Measurements from ENCODE around the gene ELAVL3.
"Not testable (repeated sequence)": the region's sequence is repeated elsewhere in the genome, so short reads cannot be mapped to it uniquely, and the experiment has no call there.

ELAVL3 gene

DNA sequence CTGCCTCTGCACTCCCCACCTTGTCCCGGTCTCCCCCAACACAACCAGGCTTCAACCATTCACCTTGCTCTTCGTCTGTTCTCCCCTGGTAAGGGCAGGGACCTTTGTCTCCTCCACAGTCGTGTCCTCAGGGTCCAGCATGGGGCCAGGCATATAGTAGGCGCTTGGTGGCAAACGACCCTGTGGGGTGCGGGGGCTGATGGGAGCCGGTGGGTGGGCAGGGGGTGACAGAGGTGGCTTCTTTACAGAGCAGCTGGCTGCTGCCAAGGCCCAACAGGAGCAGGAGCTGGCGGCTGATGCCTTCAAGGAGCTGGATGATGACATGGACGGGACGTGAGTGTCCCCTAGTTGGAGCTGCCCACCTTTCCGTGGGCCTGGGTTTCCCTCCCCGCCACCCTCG lies 35.7 kb downstream of the ELAVL3 start:
- no peak for DNase-seq (ENCODE audit: extremely low spot score)
- TF ChIP-seq, protein P1, sequence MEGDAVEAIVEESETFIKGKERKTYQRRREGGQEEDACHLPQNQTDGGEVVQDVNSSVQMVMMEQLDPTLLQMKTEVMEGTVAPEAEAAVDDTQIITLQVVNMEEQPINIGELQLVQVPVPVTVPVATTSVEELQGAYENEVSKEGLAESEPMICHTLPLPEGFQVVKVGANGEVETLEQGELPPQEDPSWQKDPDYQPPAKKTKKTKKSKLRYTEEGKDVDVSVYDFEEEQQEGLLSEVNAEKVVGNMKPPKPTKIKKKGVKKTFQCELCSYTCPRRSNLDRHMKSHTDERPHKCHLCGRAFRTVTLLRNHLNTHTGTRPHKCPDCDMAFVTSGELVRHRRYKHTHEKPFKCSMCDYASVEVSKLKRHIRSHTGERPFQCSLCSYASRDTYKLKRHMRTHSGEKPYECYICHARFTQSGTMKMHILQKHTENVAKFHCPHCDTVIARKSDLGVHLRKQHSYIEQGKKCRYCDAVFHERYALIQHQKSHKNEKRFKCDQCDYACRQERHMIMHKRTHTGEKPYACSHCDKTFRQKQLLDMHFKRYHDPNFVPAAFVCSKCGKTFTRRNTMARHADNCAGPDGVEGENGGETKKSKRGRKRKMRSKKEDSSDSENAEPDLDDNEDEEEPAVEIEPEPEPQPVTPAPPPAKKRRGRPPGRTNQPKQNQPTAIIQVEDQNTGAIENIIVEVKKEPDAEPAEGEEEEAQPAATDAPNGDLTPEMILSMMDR (IDR thresholded peaks at IDR 0.05; ENCODE audit: control extremely low read depth, extremely low read depth, low read depth, missing control alignments): no peak
- ChIA-PET POLR2A (interaction anchor here (0.9 kb wide), 1 partner anchor 165 kb away, joined by 3 read pairs; no protein-coding TSS in a partner anchor), CTCF (interaction anchor here (1.1 to 3.7 kb wide), 6 partner anchors 10 to 307 kb away, joined by 4 to 19 read pairs (median 6); partner anchors contain the start of genes ODAD3 and PRKCSH)

DNA sequence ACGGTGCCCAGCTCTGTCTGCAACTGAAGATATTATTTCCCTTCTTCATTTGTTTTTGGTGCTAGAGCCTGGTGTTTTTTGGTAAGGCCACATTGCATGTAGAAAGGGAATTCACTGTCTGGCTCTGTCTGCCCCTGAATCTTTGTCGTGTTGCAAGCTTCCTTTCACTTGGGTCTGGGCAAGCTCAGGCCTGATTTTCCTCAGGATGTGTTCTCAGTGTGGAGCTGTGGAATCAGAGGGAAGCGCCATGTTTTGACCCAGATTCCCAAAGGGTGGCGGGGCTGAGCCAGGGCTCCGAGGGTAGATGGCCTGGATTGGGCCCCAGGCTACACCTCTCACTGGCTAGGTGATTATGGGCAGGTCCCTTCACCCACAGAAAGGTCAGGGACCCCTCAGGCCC lies 36.8 kb downstream of the ELAVL3 start:
- CTCF ChIA-PET: interaction anchor here (0.8 to 3.7 kb wide), 7 partner anchors 8 to 75 kb away, joined by 3 to 19 read pairs (median 5); partner anchors contain the start of genes EPOR, ODAD3 and PRKCSH
- TF ChIP-seq, protein P1 (IDR thresholded peaks at IDR 0.05; ENCODE audit: control extremely low read depth, extremely low read depth, low read depth, missing control alignments): no peak
- DNase-seq (ENCODE audit: extremely low spot score): no peak
- POLR2A ChIA-PET: no interaction called here

DNA sequence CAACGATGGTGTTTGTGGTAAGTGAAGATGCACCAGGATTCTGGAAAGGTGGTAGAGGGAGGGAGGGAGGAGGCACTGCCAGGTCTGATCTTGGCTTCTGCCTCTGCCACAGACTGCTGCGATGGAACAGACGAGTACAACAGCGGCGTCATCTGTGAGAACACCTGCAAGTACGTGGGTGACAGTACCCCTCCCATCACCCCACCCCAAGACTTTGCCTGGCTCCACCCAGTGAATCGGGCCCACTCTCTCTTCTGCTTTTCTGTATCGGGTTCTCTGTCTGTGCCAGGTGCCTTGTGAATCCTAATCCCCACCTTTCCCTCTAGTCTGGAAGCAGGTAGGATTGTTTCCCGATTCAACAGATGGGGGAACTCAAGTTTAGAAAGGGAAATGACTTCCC lies 42.9 kb downstream of the ELAVL3 start:
- TF ChIP-seq, protein P1 (IDR thresholded peaks at IDR 0.05; ENCODE audit: control extremely low read depth, extremely low read depth, low read depth, missing control alignments): no peak
- no peak for DNase-seq (ENCODE audit: extremely low spot score)
- ChIA-PET CTCF (interaction anchor here (1.6 kb wide), 1 partner anchor 8 kb away, joined by 4 read pairs; no protein-coding TSS in a partner anchor), POLR2A (interaction anchor here (0.7 kb wide), 1 partner anchor 219 kb away, joined by 5 read pairs; no protein-coding TSS in a partner anchor)

DNA sequence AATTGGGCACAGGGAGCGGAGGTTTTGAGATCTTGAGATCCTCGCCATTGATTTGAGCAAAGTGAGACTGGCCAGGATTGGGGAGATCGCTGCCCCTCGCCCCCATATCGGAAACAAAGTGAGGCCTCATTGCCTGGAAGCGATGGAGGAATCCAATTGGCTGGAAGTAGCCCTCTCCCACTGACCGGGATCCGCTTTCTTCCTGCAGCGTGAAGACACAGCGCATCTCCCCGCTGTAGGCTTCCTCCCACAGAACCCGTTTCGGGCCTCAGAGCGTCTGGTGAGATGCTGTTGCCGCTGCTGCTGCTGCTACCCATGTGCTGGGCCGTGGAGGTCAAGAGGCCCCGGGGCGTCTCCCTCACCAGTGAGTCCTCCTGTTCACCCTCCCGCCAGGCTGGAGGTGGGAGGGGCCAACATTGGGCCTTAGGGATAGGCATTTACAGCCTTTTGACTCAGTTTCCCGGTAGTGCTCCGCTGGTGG lies 45.0 kb downstream of the ELAVL3 start:
- no peak for DNase-seq (ENCODE audit: extremely low spot score)
- ChIA-PET CTCF (interaction anchor here (0.6 to 2.9 kb wide), 21 partner anchors 9 to 342 kb away, joined by 3 to 37 read pairs (median 6); partner anchors contain the start of genes EPOR, RGL3 and SWSAP1), POLR2A (interaction anchor here (0.6 to 1.0 kb wide), 3 partner anchors 55 to 1572 kb away, joined by 5 to 6 read pairs (median 6); no protein-coding TSS in a partner anchor)
- TF ChIP-seq, protein P1 (IDR thresholded peaks at IDR 0.05; ENCODE audit: control extremely low read depth, extremely low read depth, low read depth, missing control alignments): no peak

DNA sequence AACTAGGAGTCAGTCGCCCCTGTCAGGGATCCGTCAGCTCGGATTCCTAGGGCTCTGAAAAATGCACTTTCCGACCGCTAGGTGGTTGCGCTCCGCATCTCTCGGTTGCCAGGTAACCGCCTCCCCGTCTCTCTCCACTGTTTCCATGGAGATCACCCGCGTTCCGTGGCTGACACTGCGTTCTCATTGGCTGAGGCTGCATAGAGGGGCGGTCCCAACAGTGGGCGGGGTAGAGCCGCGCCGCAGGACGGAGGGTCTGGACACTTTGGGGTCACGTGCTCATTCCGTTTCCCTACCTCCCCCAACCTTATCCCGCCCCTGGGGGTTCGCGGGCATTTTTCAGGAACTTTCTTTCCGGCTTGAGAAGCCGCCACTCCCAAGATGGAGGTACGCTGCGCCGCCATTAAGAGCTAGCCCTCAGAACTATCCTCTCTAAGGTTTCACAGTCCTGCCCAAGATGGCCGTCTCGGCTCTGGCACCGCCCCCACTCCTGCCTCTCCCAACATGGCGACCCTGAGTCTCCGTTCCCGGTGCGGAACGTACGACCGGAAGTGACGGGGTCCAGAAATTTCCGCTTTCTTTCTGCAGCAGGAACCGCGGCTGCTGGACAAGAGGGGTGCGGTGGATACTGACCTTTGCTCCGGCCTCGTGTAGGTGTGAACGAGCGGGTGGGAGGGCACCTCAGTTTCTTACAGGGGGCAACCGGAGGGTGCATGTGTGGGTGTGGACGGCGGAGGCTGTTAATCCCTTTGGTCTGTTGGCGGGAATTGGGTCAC lies 45.6 kb downstream of the ELAVL3 start, which contains the start of the genes ODAD3 and PRKCSH:
Gene ODAD3 (minus strand): TSS at position 65 of the 776 bp plus-strand sequence. CDS start 105 bp downstream, outside the sequence.
Gene PRKCSH (plus strand): TSS at position 579 of the 776 bp plus-strand sequence. CDS start 483 bp downstream, outside the sequence.
- TF ChIP-seq, protein P1 (IDR thresholded peaks at IDR 0.05; ENCODE audit: control extremely low read depth, extremely low read depth, low read depth, missing control alignments): peak; percentile 78
- CTCF ChIA-PET: interaction anchor here (0.6 to 2.9 kb wide), 24 partner anchors 9 to 341 kb away, joined by 3 to 37 read pairs (median 5); partner anchors contain the start of genes EPOR, RGL3 and SWSAP1
- POLR2A ChIA-PET: interaction anchor here (0.5 to 1.0 kb wide), 5 partner anchors 33 to 1571 kb away, joined by 3 to 6 read pairs (median 5); no protein-coding TSS in a partner anchor
- peak; percentile 99 for DNase-seq (ENCODE audit: extremely low spot score)

DNA sequence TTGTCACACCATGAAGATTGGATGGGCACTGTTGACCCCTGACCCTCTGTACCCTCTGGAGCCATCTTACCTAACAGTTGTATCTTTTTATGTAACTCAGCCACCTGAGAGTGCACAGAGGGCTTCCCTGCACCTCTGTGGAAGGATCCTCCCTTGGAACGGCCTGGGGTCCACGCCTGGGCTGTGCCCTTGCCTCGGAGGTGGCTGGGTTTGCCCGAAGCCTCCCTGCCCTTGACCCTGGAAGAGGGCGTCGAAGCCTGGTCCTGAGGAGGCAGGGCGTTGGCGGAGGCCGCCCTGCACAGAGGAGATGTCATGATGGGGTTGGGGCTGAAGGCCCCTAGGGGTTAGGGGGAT lies 46.2 kb downstream of the ELAVL3 start:
- CTCF ChIA-PET: interaction anchor here (0.7 to 2.9 kb wide), 19 partner anchors 8 to 137 kb away, joined by 3 to 37 read pairs (median 7); partner anchors contain the start of genes EPOR, RGL3 and SWSAP1
- TF ChIP-seq, protein P1 (IDR thresholded peaks at IDR 0.05; ENCODE audit: control extremely low read depth, extremely low read depth, low read depth, missing control alignments): no peak
- no peak for DNase-seq (ENCODE audit: extremely low spot score)
- POLR2A ChIA-PET: interaction anchor here (0.5 to 1.0 kb wide), 3 partner anchors 32 to 1298 kb away, joined by 3 to 6 read pairs (median 4); no protein-coding TSS in a partner anchor

DNA sequence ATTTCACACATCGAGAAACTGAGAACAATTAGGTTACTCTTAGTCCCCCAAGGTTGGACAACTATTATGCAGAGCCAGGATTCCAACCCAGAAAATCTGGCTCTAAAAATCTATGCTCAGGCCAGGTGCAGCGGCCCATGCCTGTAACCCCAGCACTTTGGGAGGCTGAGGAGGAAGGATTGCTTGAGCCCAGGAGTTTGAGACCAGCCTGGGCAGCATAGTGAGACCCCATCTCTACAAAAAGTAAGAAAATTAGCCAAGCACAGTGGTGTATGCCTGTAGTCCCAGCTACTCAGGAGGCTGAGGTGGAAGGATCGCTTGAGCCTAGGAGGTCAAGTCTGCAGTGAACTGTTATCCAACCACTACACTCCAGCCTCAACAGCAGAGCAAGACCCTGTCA lies 47.3 kb downstream of the ELAVL3 start:
- DNase-seq (ENCODE audit: extremely low spot score); POLR2A ChIA-PET: not testable (repeated sequence)
- CTCF ChIA-PET: interaction anchor here (1.4 to 2.9 kb wide), 2 partner anchors 11 to 17 kb away, joined by 3 to 37 read pairs; no protein-coding TSS in a partner anchor

All from GM10248 (cell line).